ENCODE measurements around the gene SLC35G6.

Gene SLC35G6

GRCh38 chr17:7493941-7494340 lies 12.7 kb downstream of the SLC35G6 start:
- no peak overlapping the region for H3K4me3 ChIP-seq (ENCODE audit: low read depth, low read length)

GRCh38 chr17:7495906-7496434 lies 14.7 kb downstream of the SLC35G6 start:
- no peak overlapping the region for H3K4me3 ChIP-seq (ENCODE audit: low read depth, low read length)
- TF ChIP-seq, protein P1, sequence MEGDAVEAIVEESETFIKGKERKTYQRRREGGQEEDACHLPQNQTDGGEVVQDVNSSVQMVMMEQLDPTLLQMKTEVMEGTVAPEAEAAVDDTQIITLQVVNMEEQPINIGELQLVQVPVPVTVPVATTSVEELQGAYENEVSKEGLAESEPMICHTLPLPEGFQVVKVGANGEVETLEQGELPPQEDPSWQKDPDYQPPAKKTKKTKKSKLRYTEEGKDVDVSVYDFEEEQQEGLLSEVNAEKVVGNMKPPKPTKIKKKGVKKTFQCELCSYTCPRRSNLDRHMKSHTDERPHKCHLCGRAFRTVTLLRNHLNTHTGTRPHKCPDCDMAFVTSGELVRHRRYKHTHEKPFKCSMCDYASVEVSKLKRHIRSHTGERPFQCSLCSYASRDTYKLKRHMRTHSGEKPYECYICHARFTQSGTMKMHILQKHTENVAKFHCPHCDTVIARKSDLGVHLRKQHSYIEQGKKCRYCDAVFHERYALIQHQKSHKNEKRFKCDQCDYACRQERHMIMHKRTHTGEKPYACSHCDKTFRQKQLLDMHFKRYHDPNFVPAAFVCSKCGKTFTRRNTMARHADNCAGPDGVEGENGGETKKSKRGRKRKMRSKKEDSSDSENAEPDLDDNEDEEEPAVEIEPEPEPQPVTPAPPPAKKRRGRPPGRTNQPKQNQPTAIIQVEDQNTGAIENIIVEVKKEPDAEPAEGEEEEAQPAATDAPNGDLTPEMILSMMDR (IDR thresholded peaks at IDR 0.05; ENCODE audit: borderline replicate concordance, insufficient read depth, low read depth, low read length) = no peak

More at GRCh38 chr17:7493941-7494340, 12.7 kb downstream of the SLC35G6 start:
- TF ChIP-seq, protein P1 (IDR thresholded peaks at IDR 0.05; ENCODE audit: borderline replicate concordance, insufficient read depth, low read depth, low read length) = no peak

DNA sequence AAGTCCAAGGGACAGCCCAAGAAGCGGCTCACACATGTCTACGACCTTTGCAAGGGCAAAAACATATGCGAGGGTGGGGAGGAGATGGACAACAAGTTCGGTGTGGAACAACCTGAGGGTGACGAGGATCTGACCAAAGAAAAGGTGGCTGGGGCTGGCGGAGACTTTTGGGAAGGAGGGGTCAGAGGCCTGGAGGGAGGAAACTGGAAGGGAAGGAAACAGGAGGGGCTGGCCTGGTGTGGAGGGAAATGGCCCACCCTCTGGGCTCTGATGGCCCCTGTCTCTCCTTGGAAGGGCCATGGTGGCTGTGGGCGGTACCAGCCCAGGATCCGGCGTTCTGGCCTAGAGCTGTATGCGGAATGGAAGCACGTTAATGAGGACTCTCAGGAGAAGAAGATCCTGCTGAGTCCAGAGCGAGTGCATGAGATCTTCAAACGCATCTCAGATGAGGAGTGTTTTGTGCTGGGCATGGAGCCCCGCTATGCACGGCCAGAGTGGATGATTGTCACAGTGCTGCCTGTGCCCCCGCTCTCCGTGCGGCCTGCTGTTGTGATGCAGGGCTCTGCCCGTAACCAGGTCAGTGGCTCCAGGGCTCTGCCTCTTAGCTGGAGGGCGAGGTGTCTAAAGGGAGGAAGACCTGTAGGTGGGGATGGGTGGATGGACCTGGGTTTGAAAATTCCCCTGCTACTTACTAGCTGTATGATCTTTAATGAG lies 15.4 kb downstream of the SLC35G6 start:
- TF ChIP-seq, protein P1 (IDR thresholded peaks at IDR 0.05; ENCODE audit: borderline replicate concordance, insufficient read depth, low read depth, low read length) = no peak
- no peak overlapping the region for H3K4me3 ChIP-seq (ENCODE audit: low read depth, low read length)

- no peak overlapping the region for H3K4me3 ChIP-seq (ENCODE audit: low read depth, low read length)
- TF ChIP-seq, protein P1 (IDR thresholded peaks at IDR 0.05; ENCODE audit: borderline replicate concordance, insufficient read depth, low read depth, low read length) = no peak
These were observed 16.0 kb downstream of the SLC35G6 start for GRCh38 chr17:7497228-7497627.

DNA sequence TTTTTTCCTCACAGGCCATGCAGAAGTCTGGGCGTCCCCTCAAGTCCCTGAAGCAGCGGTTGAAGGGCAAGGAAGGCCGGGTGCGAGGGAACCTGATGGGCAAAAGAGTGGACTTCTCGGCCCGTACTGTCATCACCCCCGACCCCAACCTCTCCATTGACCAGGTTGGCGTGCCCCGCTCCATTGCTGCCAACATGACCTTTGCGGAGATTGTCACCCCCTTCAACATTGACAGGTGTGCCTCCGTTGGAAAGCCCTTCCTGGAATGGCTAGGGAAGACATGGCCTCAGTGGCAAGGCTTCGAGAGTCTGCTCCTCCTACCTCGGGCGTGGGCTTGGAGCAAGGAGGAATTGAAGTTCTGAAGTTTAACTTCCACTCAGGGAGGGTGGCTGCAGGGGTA lies 16.4 kb downstream of the SLC35G6 start:
- H3K4me3 ChIP-seq (ENCODE audit: low read depth, low read length) = no peak overlapping the region
- TF ChIP-seq, protein P1 (IDR thresholded peaks at IDR 0.05; ENCODE audit: borderline replicate concordance, insufficient read depth, low read depth, low read length) = no peak

GRCh38 chr17:7499161-7499560 lies 17.9 kb downstream of the SLC35G6 start:
- TF ChIP-seq, protein P1 (IDR thresholded peaks at IDR 0.05; ENCODE audit: borderline replicate concordance, insufficient read depth, low read depth, low read length) = no peak
- no peak overlapping the region for H3K4me3 ChIP-seq (ENCODE audit: low read depth, low read length)

- H3K4me3 ChIP-seq (ENCODE audit: low read depth, low read length) = no peak overlapping the region
These were observed 20.5 kb downstream of the SLC35G6 start for GRCh38 chr17:7501729-7502128.

More at GRCh38 chr17:7501729-7502128, 20.5 kb downstream of the SLC35G6 start:
- TF ChIP-seq, protein P1 (IDR thresholded peaks at IDR 0.05; ENCODE audit: borderline replicate concordance, insufficient read depth, low read depth, low read length) = no peak
